ENCODE results near the gene GAMT.

The GAMT gene

GRCh38 chr19:1363599-1363998 is 37.7 kb downstream of the GAMT start:
- DNase-seq (ENCODE audit: low read depth) = peak; percentile 21
- H3K4me3 ChIP-seq (ENCODE audit: low read depth, low read length) = no peak overlapping the region
- no peak for TF ChIP-seq POLR2A (IDR thresholded peaks at IDR 0.05; ENCODE audit: extremely low read depth, insufficient read length)

- H3K4me3 ChIP-seq (ENCODE audit: low read depth, low read length) = no peak overlapping the region
- no peak for DNase-seq (ENCODE audit: low read depth)
- no peak for TF ChIP-seq MAX (IDR thresholded peaks at IDR 0.05; ENCODE audit: low read depth, low read length)
- no peak for TF ChIP-seq POLR2A (IDR thresholded peaks at IDR 0.05; ENCODE audit: extremely low read depth, insufficient read length)
- no peak for TF ChIP-seq CTCF (IDR thresholded peaks at IDR 0.05; ENCODE audit: low read depth, low read length)
Observed at GRCh38 chr19:1362387-1363257, 38.7 kb downstream of the GAMT start.

GRCh38 chr19:1361601-1362386 is 39.5 kb downstream of the GAMT start:
- TF ChIP-seq MYC (IDR thresholded peaks at IDR 0.05; ENCODE audit: low read depth, low read length) (no peak), CTCF (IDR thresholded peaks at IDR 0.05; ENCODE audit: low read depth, low read length) (no peak), POLR2A (IDR thresholded peaks at IDR 0.05; ENCODE audit: extremely low read depth, insufficient read length) (no peak), MAX (IDR thresholded peaks at IDR 0.05; ENCODE audit: low read depth, low read length) (no peak)
- DNase-seq (ENCODE audit: low read depth) = no peak
- H3K4me3 ChIP-seq (ENCODE audit: low read depth, low read length) = no peak overlapping the region

- peak; percentile 62 for DNase-seq (ENCODE audit: low read depth)
- TF ChIP-seq POLR2A (IDR thresholded peaks at IDR 0.05; ENCODE audit: extremely low read depth, insufficient read length) (no peak), MYC (IDR thresholded peaks at IDR 0.05; ENCODE audit: low read depth, low read length) (peak; percentile 59), MAX (IDR thresholded peaks at IDR 0.05; ENCODE audit: low read depth, low read length) (peak; percentile 70)
- peak overlapping the region; percentile 21 for H3K4me3 ChIP-seq (ENCODE audit: low read depth, low read length)
Observed at GRCh38 chr19:1360818-1361461, 40.4 kb downstream of the GAMT start.

- H3K4me3 ChIP-seq (ENCODE audit: low read depth, low read length) = no peak overlapping the region
Observed at GRCh38 chr19:1360126-1360817, 41.1 kb downstream of the GAMT start.

GRCh38 chr19:1357531-1358109 is 43.7 kb downstream of the GAMT start:
- DNase-seq (ENCODE audit: low read depth) = no peak
- TF ChIP-seq POLR2A (IDR thresholded peaks at IDR 0.05; ENCODE audit: extremely low read depth, insufficient read length) (no peak), MAX (IDR thresholded peaks at IDR 0.05; ENCODE audit: low read depth, low read length) (no peak), MYC (IDR thresholded peaks at IDR 0.05; ENCODE audit: low read depth, low read length) (no peak), CTCF (IDR thresholded peaks at IDR 0.05; ENCODE audit: low read depth, low read length) (no peak)
- H3K4me3 ChIP-seq (ENCODE audit: low read depth, low read length) = no peak overlapping the region

More at GRCh38 chr19:1360126-1360817, 41.1 kb downstream of the GAMT start:
- DNase-seq (ENCODE audit: low read depth) = no peak
- TF ChIP-seq POLR2A (IDR thresholded peaks at IDR 0.05; ENCODE audit: extremely low read depth, insufficient read length) = no peak
- TF ChIP-seq MYC (IDR thresholded peaks at IDR 0.05; ENCODE audit: low read depth, low read length) = no peak

Measured in NB4 (cell line).